Thyroid gland (tissue), 4 donors: ENCODE data around the gene ARL3. TPM values are rescaled to one million over a fixed set of nuclear protein-coding genes. Genes with fewer than 3 reads are reported as not detected.

Source experiments
- DNase-seq, 2 donors: peaks; one replicate each; pipeline ENCODE4 v3.0.0-alpha.2; 2019
- H3K27ac ChIP-seq, 3 donors: fragments of 200-600 bp; sonication (generic); 1 replicate in 2 of 3; 2 replicates in 1 of 3; pipeline ENCODE4 v1.5.1; 2016 to 2019; ENCODE audit warnings: mild to moderate bottlenecking in 1 of 3, moderate library complexity in 1 of 3
- H3K27me3 ChIP-seq: fragments of 200-600 bp; sonication (generic); one replicate; pipeline ENCODE4 v1.5.1; 2019
- H3K36me3 ChIP-seq, 2 donors: fragments of 200-600 bp; sonication (generic); one replicate each; pipeline ENCODE4 v1.5.1; 2016 to 2019
- H3K4me1 ChIP-seq, 2 donors: fragments of 200-600 bp; sonication (generic); one replicate each; pipeline ENCODE4 v1.5.1; 2017 to 2019
- H3K4me3 ChIP-seq, 3 donors: fragments of 200-600 bp; sonication (generic); replicated peaks in 1 of 3; 1 replicate in 2 of 3; 2 replicates in 1 of 3; pipeline ENCODE4 v1.5.1; 2016; ENCODE audit warnings: mild to moderate bottlenecking in 1 of 3
- H3K9me3 ChIP-seq: fragments of 200-600 bp; sonication (generic); one replicate; pipeline ENCODE4 v1.5.1; 2017
- POLR2A ChIP-seq, 2 donors: fragments of 450-650 bp; IDR thresholded peaks; one replicate each; pipeline ENCODE4 v1.6.1; 2017; ENCODE audit warnings: antibody characterized with exemption in 2 of 2, mild to moderate bottlenecking in 2 of 2, moderate library complexity in 1 of 2
- WGBS, 2 donors: methylation state at CpG; one replicate each; pipeline ENCODE4 v1.1.5; 2017; 5-methylcytosine and 5-hydroxymethylcytosine counted together
- intact Hi-C: fragments of 100-400 bp; cut with DNase I; formaldehyde crosslinking; loops from one replicate; pipeline ENCODE4 v1.15.1; 2023
- total RNA-seq, 4 donors: library from RNA; depleted of rRNA; stranded (reverse); fragments of >200 nt; gene quantifications; one replicate each; pipeline ENCODE4 v1.2.3, GENCODE V29; 2016
- TF ChIP-seq, protein P1 (sequence below), 6 experiments: fragments of 200-600 bp in 3 of 6; fragments of 450-650 bp in 3 of 6; sonication (generic) in 3 of 6; IDR thresholded peaks; one replicate each; pipeline ENCODE4 v1.5.1; 2016 to 2019; ENCODE audit warnings: antibody characterized with exemption in 6 of 6, mild to moderate bottlenecking in 2 of 6, inconsistent platforms in 1 of 6, moderate library complexity in 1 of 6

The ARL3 gene
- total RNA-seq, 4 donors from 2014 or later = 6.6 to 13.4 (median 10.2) TPM

DNA sequence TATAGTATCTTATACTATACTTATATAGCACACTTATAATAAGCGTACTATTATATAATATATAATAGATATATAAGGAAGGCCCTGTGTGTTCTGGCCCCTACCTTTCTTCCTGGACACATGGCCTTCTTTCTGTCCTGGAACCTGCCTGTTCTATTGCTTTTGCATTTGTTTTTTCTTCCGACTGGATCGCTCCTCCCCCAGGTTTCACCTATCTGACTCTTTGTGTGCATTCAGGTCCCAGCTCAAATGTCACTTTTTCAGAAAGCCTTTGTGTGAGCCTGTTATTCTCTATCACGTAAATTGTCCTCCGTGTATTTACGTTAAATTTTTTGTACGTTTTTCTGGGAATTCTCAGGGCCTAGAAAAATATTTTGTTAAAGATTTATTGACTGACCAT is 72.8 kb downstream of the ARL3 start:
- intact Hi-C loops = no loop called here
- TF ChIP-seq, protein P1, sequence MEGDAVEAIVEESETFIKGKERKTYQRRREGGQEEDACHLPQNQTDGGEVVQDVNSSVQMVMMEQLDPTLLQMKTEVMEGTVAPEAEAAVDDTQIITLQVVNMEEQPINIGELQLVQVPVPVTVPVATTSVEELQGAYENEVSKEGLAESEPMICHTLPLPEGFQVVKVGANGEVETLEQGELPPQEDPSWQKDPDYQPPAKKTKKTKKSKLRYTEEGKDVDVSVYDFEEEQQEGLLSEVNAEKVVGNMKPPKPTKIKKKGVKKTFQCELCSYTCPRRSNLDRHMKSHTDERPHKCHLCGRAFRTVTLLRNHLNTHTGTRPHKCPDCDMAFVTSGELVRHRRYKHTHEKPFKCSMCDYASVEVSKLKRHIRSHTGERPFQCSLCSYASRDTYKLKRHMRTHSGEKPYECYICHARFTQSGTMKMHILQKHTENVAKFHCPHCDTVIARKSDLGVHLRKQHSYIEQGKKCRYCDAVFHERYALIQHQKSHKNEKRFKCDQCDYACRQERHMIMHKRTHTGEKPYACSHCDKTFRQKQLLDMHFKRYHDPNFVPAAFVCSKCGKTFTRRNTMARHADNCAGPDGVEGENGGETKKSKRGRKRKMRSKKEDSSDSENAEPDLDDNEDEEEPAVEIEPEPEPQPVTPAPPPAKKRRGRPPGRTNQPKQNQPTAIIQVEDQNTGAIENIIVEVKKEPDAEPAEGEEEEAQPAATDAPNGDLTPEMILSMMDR (IDR thresholded peaks at IDR 0.05) = no peak
- TF ChIP-seq POLR2A (IDR thresholded peaks at IDR 0.05) = no peak
- peaks cover 5% of the 10 kb centered on the region in 2 donors for H3K4me1 ChIP-seq
- peak overlapping the region in 2 of 3 donors; percentile 42 to 84 for H3K4me3 ChIP-seq
- peak overlapping the region; percentile 96 to 100 (median 100) for H3K27ac ChIP-seq
- 16% methylated on average over 7 of the region's 7 CpGs for WGBS, 2 donors
- H3K9me3 ChIP-seq = no peaks in the 10 kb centered on the region
- no peaks in the 10 kb centered on the region for H3K27me3 ChIP-seq
- peak; percentile 47 to 53 for DNase-seq
- H3K36me3 ChIP-seq = no peaks in the 10 kb centered on the region

- H3K27me3 ChIP-seq = no peaks in the 10 kb centered on the region
- 42 to 44% methylated on average over 2 of the region's 2 CpGs for WGBS, 2 donors
Measured at GRCh38 chr10:102639537-102639936, 74.7 kb downstream of the ARL3 start.

DNA sequence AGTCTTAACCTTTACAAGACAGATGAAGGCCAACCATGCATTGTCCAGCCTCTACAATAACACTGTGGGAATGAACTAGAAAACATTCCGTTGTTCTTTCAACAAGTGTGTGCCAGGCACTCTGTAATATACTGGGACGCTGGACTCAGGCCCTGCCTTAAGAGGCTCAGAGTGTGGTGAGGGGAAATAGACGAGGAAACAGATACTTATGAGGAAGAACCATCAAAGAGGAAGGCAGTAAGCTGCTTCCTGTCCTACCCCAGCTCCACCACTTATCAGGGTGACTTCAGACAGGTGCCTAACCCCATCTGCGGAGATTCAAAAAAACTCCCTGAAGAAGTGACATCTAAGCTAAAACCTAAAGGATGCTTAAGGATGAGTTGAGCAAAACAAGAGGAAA is 78.8 kb downstream of the ARL3 start:
- intact Hi-C loops = no loop called here
- no peak for DNase-seq
- peaks cover 0 to 17% of the 10 kb centered on the region in 2 donors for H3K4me1 ChIP-seq
- WGBS, 2 donors = 38 to 39% methylated on average over 4 of the region's 4 CpGs
- H3K4me3 ChIP-seq = no peak overlapping the region
- H3K36me3 ChIP-seq = no peaks in the 10 kb centered on the region
- no peak overlapping the region for H3K27ac ChIP-seq
- H3K27me3 ChIP-seq = no peaks in the 10 kb centered on the region
- H3K9me3 ChIP-seq = no peaks in the 10 kb centered on the region
- TF ChIP-seq, protein P1 (IDR thresholded peaks at IDR 0.05) = no peak

More at GRCh38 chr10:102639537-102639936, 74.7 kb downstream of the ARL3 start:
- peaks cover 3 to 5% of the 10 kb centered on the region in 2 donors for H3K4me1 ChIP-seq
- no peaks in the 10 kb centered on the region for H3K9me3 ChIP-seq
- TF ChIP-seq POLR2A (IDR thresholded peaks at IDR 0.05) = no peak
- TF ChIP-seq, protein P1 (IDR thresholded peaks at IDR 0.05) = no peak
- no peak for DNase-seq
- H3K4me3 ChIP-seq = no peak overlapping the region
- H3K27ac ChIP-seq = no peak overlapping the region
- intact Hi-C loops = no loop called here
- no peaks in the 10 kb centered on the region for H3K36me3 ChIP-seq

GRCh38 chr10:102634686-102635085 is 79.5 kb downstream of the ARL3 start:
- no peaks in the 10 kb centered on the region for H3K9me3 ChIP-seq
- H3K27me3 ChIP-seq = no peaks in the 10 kb centered on the region
- DNase-seq = no peak
- WGBS, 2 donors = 59 to 79% methylated on average over 2 to 4 of the region's 4 CpGs
- no peak for TF ChIP-seq POLR2A (IDR thresholded peaks at IDR 0.05)
- TF ChIP-seq, protein P1 (IDR thresholded peaks at IDR 0.05) = no peak
- no peak overlapping the region for H3K27ac ChIP-seq
- H3K36me3 ChIP-seq = no peaks in the 10 kb centered on the region
- no peak overlapping the region for H3K4me3 ChIP-seq
- H3K4me1 ChIP-seq = peaks cover 3 to 22% of the 10 kb centered on the region in 2 donors
- intact Hi-C loops = no loop called here

DNA sequence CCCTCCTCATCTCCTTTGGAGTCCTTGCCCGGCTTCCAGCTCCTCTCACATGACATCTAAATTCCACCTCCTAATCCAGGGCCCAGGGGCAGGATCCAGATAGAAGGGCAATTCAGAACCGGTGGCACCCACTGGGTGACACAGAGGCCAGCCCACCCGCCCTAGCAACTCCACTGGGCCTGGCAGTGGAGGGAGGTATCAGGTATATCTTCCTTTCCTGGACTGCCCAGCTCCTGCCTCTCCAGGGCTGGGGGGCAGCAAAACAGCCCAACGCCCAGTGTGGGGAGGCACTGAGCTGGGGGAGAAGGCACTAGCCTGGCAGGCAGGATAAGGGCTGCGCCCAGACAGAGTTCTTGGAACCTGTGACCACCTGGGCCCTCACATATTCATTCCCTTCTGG is 80.3 kb downstream of the ARL3 start:
- H3K4me1 ChIP-seq = peaks cover 6 to 30% of the 10 kb centered on the region in 2 donors
- no peaks in the 10 kb centered on the region for H3K9me3 ChIP-seq
- H3K36me3 ChIP-seq = no peaks in the 10 kb centered on the region
- TF ChIP-seq, protein P1 (IDR thresholded peaks at IDR 0.05) = no peak
- TF ChIP-seq POLR2A (IDR thresholded peaks at IDR 0.05) = no peak
- intact Hi-C loops = no loop called here
- H3K4me3 ChIP-seq = no peak overlapping the region
- WGBS, 2 donors = 91 to 100% methylated on average over 3 to 5 of the region's 5 CpGs
- no peak for DNase-seq
- no peaks in the 10 kb centered on the region for H3K27me3 ChIP-seq
- peak overlapping the region in 1 of 3 donors; percentile 30 for H3K27ac ChIP-seq
